ENCODE measurements around the gene RNF14. TPM values are rescaled to one million over a fixed set of nuclear protein-coding genes. Genes with fewer than 3 reads are reported as not detected.
A peak's percentile ranks its signal among the peaks of the same experiment; 100 is the strongest.

RNF14 gene
- total and polyA plus RNA-seq, 9 of the 15 experiments (the other 6 are each of a cell fraction or from before 2014, with no cell fraction given), result 36.3 to 140 (median 75.1) TPM

- peak; percentile 50 for TF ChIP-seq ZBTB40 (IDR thresholded peaks at IDR 0.05)
- TF ChIP-seq ZBTB40 (CRISPR knock-in tag; IDR thresholded peaks at IDR 0.05), result no peak
- no peak for TF ChIP-seq ZBTB26 (CRISPR knock-in tag; IDR thresholded peaks at IDR 0.05)
- TF ChIP-seq ZFP91 (CRISPR knock-in tag; IDR thresholded peaks at IDR 0.05), result no peak
- no peak for TF ChIP-seq CREB5 (CRISPR knock-in tag; IDR thresholded peaks at IDR 0.05)
- TF ChIP-seq RHOXF2B (CRISPR knock-in tag; conservative IDR thresholded peaks at IDR 0.05), result no peak
- 0 out of 2 replicates have a peak, but pooled peaks have one; percentile 31 for TF ChIP-seq ERF (CRISPR knock-in tag; IDR thresholded peaks at IDR 0.05)
- TF ChIP-seq MYNN (IDR thresholded peaks at IDR 0.05), result no peak
- TF ChIP-seq MYNN (CRISPR knock-in tag; IDR thresholded peaks at IDR 0.05), result no peak
- TF ChIP-seq ZNF583 (CRISPR knock-in tag; IDR thresholded peaks at IDR 0.05), result no peak
- TF ChIP-seq RBM17 (IDR thresholded peaks at IDR 0.05; ENCODE audit: borderline replicate concordance, low read depth, low read length), result no peak
- TF ChIP-seq OTX1 (CRISPR knock-in tag; IDR thresholded peaks at IDR 0.05), result 0 out of 2 replicates have a peak, but pooled peaks have one; percentile 75
- TF ChIP-seq MAFG (tag; conservative IDR thresholded peaks at IDR 0.05), result no peak
- TF ChIP-seq E2F3 (CRISPR knock-in tag; IDR thresholded peaks at IDR 0.05), result no peak
- no peak for TF ChIP-seq HDGF (IDR thresholded peaks at IDR 0.05)
Observed at GRCh38 chr5:142012792-142013388, 44.0 kb downstream of the RNF14 start, which contains the start of gene GNPDA1 (continued).

All from K562 (cell line).